Measurements from ENCODE around the gene CDH4. TPM values are rescaled to one million over a fixed set of nuclear protein-coding genes. Genes with fewer than 3 reads are reported as not detected.

The CDH4 gene
- total RNA-seq, 4 donors from 2014 or later = under 0.01 to 0.56 (median 0.19) TPM; not detected in 1

GRCh38 chr20:61753987-61754956 is 502.2 kb downstream of the CDH4 start:
- TF ChIP-seq CTCF (IDR thresholded peaks at IDR 0.05) = no peak
- ATAC-seq (ENCODE audit: low FRiP score) (no peak), DNase-seq (ENCODE audit: low spot score) (no peak)

- ATAC-seq (ENCODE audit: low FRiP score) = no peak
- no peak for DNase-seq (ENCODE audit: low spot score)
- TF ChIP-seq CTCF (IDR thresholded peaks at IDR 0.05) = no peak
Observed at GRCh38 chr20:61754976-61755778, 503.1 kb downstream of the CDH4 start.

GRCh38 chr20:61755971-61756845 is 504.1 kb downstream of the CDH4 start:
- TF ChIP-seq CTCF (IDR thresholded peaks at IDR 0.05) = no peak
- no peak for ATAC-seq (ENCODE audit: low FRiP score)
- no peak for DNase-seq (ENCODE audit: low spot score)

- TF ChIP-seq CTCF (IDR thresholded peaks at IDR 0.05) = no peak
- DNase-seq (ENCODE audit: low spot score) = no peak
- no peak for ATAC-seq (ENCODE audit: low FRiP score)
Observed at GRCh38 chr20:61756966-61757677, 505.1 kb downstream of the CDH4 start.

- ATAC-seq (ENCODE audit: low FRiP score) (no peak), DNase-seq (ENCODE audit: low spot score) (no peak)
- no peak for TF ChIP-seq CTCF (IDR thresholded peaks at IDR 0.05)
Observed at GRCh38 chr20:61757678-61758563, 505.9 kb downstream of the CDH4 start.
